Spleen (tissue), 11 donors: ENCODE measurements around the gene DLD. TPM values are rescaled to one million over a fixed set of nuclear protein-coding genes. Genes with fewer than 3 reads are reported as not detected.

ENCODE experiments used
- DNase-seq: peaks from one replicate; pipeline ENCODE4 v3.0.0-alpha.2; 2020
- H3K27ac ChIP-seq, 8 donors: fragments of 200-600 bp; sonication (generic) in 7 of 8; 1 replicate in 4 of 8; 2 replicates in 4 of 8; pipeline versions ENCODE4 v1.5.0 to v1.8.0; 2016 to 2021; ENCODE audit warnings: inconsistent platforms in 4 of 8, mild to moderate bottlenecking in 4 of 8, moderate library complexity in 1 of 8
- H3K27me3 ChIP-seq, 7 donors: fragments of 200-600 bp; sonication (generic) in 6 of 7; replicated peaks in 1 of 7; 1 replicate in 4 of 7; 2 replicates in 3 of 7; pipeline versions ENCODE4 v1.5.0 to v1.8.0; 2016 to 2021; ENCODE audit warnings: inconsistent platforms in 3 of 7, mild to moderate bottlenecking in 1 of 7
- H3K36me3 ChIP-seq, 6 donors: fragments of 200-600 bp; sonication (generic) in 5 of 6; 1 replicate in 4 of 6; 2 replicates in 2 of 6; pipeline versions ENCODE4 v1.5.0 to v1.8.0; 2016 to 2021; ENCODE audit warnings: inconsistent platforms in 2 of 6
- H3K4me1 ChIP-seq, 6 donors: fragments of 200-600 bp; sonication (generic) in 5 of 6; 1 replicate in 3 of 6; 2 replicates in 3 of 6; pipeline versions ENCODE4 v1.5.0 to v1.8.0; 2016 to 2021; ENCODE audit warnings: inconsistent platforms in 3 of 6
- H3K4me3 ChIP-seq, 8 donors: fragments of 200-600 bp; sonication (generic) in 7 of 8; 1 replicate in 4 of 8; 2 replicates in 4 of 8; pipeline versions ENCODE4 v1.5.0 to v1.8.0; 2016 to 2021; ENCODE audit warnings: inconsistent platforms in 4 of 8, mild to moderate bottlenecking in 4 of 8, moderate library complexity in 2 of 8
- H3K9me3 ChIP-seq, 8 donors: fragments of 200-600 bp; sonication (generic) in 7 of 8; 1 replicate in 4 of 8; 2 replicates in 4 of 8; pipeline versions ENCODE4 v1.5.0 to v1.8.0; 2016 to 2021; ENCODE audit warnings: inconsistent platforms in 4 of 8
- CTCF ChIP-seq, 11 experiments: fragments of 200-600 bp in 7 of 11; fragments of 450-650 bp in 4 of 11; sonication (generic) in 4 of 11; IDR thresholded peaks in 8 of 11; conservative IDR thresholded peaks in 3 of 11; 1 replicate in 7 of 11; 2 replicates in 4 of 11; pipeline versions ENCODE4 v1.4.0 to v1.8.0; 2016 to 2021; ENCODE audit warnings: antibody characterized with exemption in 11 of 11, inconsistent platforms in 4 of 11, mild to moderate bottlenecking in 1 of 11
- POLR2A ChIP-seq, 3 donors: fragments of 450-650 bp; IDR thresholded peaks; one replicate each; pipeline ENCODE4 v1.5.1; 2017; ENCODE audit warnings: antibody characterized with exemption in 3 of 3, mild to moderate bottlenecking in 1 of 3
- POLR2AphosphoS5 ChIP-seq, 3 donors: sonication (generic); formaldehyde crosslinking; IDR thresholded peaks; one replicate each; pipeline ENCODE4 v1.5.1; 2017; ENCODE audit warnings: antibody characterized with exemption in 3 of 3
- WGBS, 5 donors: extraction: QIAGEN DNeasy Blood & Tissue Kit in 3 of 5; methylation state at CpG; one replicate each; pipeline versions ENCODE4 v1.1.5 to v1.1.7; 2013 to 2018; 5-methylcytosine and 5-hydroxymethylcytosine counted together
- intact Hi-C: fragments of 100-400 bp; cut with DNase I; formaldehyde crosslinking; loops from one replicate; pipeline ENCODE4 v1.15.0; 2023; ENCODE audit warnings: low total_unique reads
- polyA plus RNA-seq, 3 donors: library from polyadenylated mRNA; stranded (reverse); fragments of 200-250 nt; gene quantifications; one replicate each; pipeline ENCODE4 v1.2.1, GENCODE V29; 2013
- total RNA-seq, 7 donors: library from RNA; depleted of rRNA in 3 of 7; stranded (reverse); fragments of >200 nt in 3 of 7; fragmentation: NEBNext Ultra II Directional in 4 of 7; extraction: Animal tissue kit (Norgen Biotek cat#: 25700) in 4 of 7; gene quantifications; one replicate each; pipeline versions ENCODE4 v1.1.0 to v1.2.1, GENCODE V29; 2016 to 2021
- donor health status: healthy with polysubstance abuse.
- donor health status: DM: no; HTN: no; CAD: no; lungs with moderate emphysema.
- donor health status: DM: no; HTN: no; CAD: no.
- donor health status: Bipolar disorder and iron deficiency.
- donor health status: healthy.
- donor health status: DM: no; HTN: no; CAD: no.
- donor health status: DM: yes; HTN: yes; CAD: no.

The DLD gene
- total and polyA plus RNA-seq, 10 donors: 19.6 to 114 (median 59.9) TPM

- DNase-seq: no peak
- 80 to 100% (median 84%) methylated on average over 2 of the region's 2 CpGs for WGBS, 5 donors
- H3K4me3 ChIP-seq: no peak overlapping the region
- peak overlapping the region in 4 of 8 donors; percentile 44 to 61 (median 53) for H3K27ac ChIP-seq
- H3K4me1 ChIP-seq: peaks cover 0 to 13% (median 2%) of the 10 kb centered on the region in 6 donors
- intact Hi-C loops: no loop called here
- TF ChIP-seq POLR2A (IDR thresholded peaks at IDR 0.05): no peak
- TF ChIP-seq POLR2AphosphoS5 (IDR thresholded peaks at IDR 0.05): no peak
- TF ChIP-seq CTCF (IDR thresholded peaks at IDR 0.05 in 8 of 11, conservative IDR thresholded peaks at IDR 0.05 in 3 of 11): no peak
- no peaks in the 10 kb centered on the region for H3K9me3 ChIP-seq
- H3K27me3 ChIP-seq: peaks cover 0 to 8% (median 0%) of the 10 kb centered on the region in 7 donors
- peaks cover 0 to 52% (median 0%) of the 10 kb centered on the region in 6 donors for H3K36me3 ChIP-seq
These were observed 66.5 kb downstream of the DLD start for GRCh38 chr7:107957436-107957835.

GRCh38 chr7:107958764-107959526 lies 68.0 kb downstream of the DLD start:
- Histone ChIP-seq H3K27me3 (peaks cover 0 to 8% (median 0%) of the 10 kb centered on the region in 7 donors), H3K9me3 (no peaks in the 10 kb centered on the region), H3K27ac (peak overlapping the region in 5 of 8 donors; percentile 27 to 67 (median 58)), H3K36me3 (peaks cover 0 to 51% (median 0%) of the 10 kb centered on the region in 6 donors), H3K4me1 (peaks cover 0 to 13% (median 2%) of the 10 kb centered on the region in 6 donors), H3K4me3 (no peak overlapping the region)
- DNase-seq: no peak
- 73 to 90% (median 82%) methylated on average over 14 of the region's 14 CpGs for WGBS, 5 donors
- peak in 1 of 3 donors; percentile 8 for TF ChIP-seq POLR2AphosphoS5 (IDR thresholded peaks at IDR 0.05)
- no peak for TF ChIP-seq POLR2A (IDR thresholded peaks at IDR 0.05)
- intact Hi-C loops: no loop called here

GRCh38 chr7:107959527-107959898 lies 68.5 kb downstream of the DLD start:
- peaks cover 0 to 13% (median 2%) of the 10 kb centered on the region in 6 donors for H3K4me1 ChIP-seq
- no peak overlapping the region for H3K4me3 ChIP-seq
- peak overlapping the region in 5 of 8 donors; percentile 27 to 67 (median 58) for H3K27ac ChIP-seq
- peaks cover 0 to 55% (median 0%) of the 10 kb centered on the region in 6 donors for H3K36me3 ChIP-seq
- DNase-seq: no peak
- 74 to 85% (median 83%) methylated on average over 10 of the region's 10 CpGs for WGBS, 5 donors
- no peak for TF ChIP-seq POLR2A (IDR thresholded peaks at IDR 0.05)
- TF ChIP-seq CTCF (IDR thresholded peaks at IDR 0.05 in 8 of 11, conservative IDR thresholded peaks at IDR 0.05 in 3 of 11): no peak
- TF ChIP-seq POLR2AphosphoS5 (IDR thresholded peaks at IDR 0.05): no peak
- intact Hi-C loops: no loop called here
- no peaks in the 10 kb centered on the region for H3K9me3 ChIP-seq
- peaks cover 0 to 8% (median 0%) of the 10 kb centered on the region in 7 donors for H3K27me3 ChIP-seq

GRCh38 chr7:107960272-107960671 lies 69.3 kb downstream of the DLD start:
- DNase-seq: no peak
- Histone ChIP-seq H3K9me3 (no peaks in the 10 kb centered on the region), H3K4me3 (no peak overlapping the region), H3K27me3 (peaks cover 0 to 8% (median 0%) of the 10 kb centered on the region in 7 donors), H3K4me1 (peaks cover 0 to 13% (median 2%) of the 10 kb centered on the region in 6 donors), H3K27ac (peak overlapping the region in 4 of 8 donors; percentile 15 to 61 (median 55)), H3K36me3 (peaks cover 0 to 59% (median 0%) of the 10 kb centered on the region in 6 donors)
- WGBS, 5 donors: 82 to 89% (median 85%) methylated on average over 5 of the region's 5 CpGs
- intact Hi-C loops: no loop called here
- TF ChIP-seq POLR2AphosphoS5 (IDR thresholded peaks at IDR 0.05): no peak

GRCh38 chr7:107961405-107961804 lies 70.4 kb downstream of the DLD start:
- no peak for DNase-seq
- H3K4me3 ChIP-seq: no peak overlapping the region
- peaks cover 0 to 13% (median 2%) of the 10 kb centered on the region in 6 donors for H3K4me1 ChIP-seq
- intact Hi-C loops: no loop called here
- WGBS, 5 donors: 72 to 85% (median 75%) methylated on average over 9 of the region's 9 CpGs
- peaks cover 0 to 6% (median 0%) of the 10 kb centered on the region in 7 donors for H3K27me3 ChIP-seq
- H3K36me3 ChIP-seq: peaks cover 0 to 61% (median 0%) of the 10 kb centered on the region in 6 donors
- peak overlapping the region in 2 of 8 donors; percentile 33 to 61 for H3K27ac ChIP-seq
- H3K9me3 ChIP-seq: no peaks in the 10 kb centered on the region
- TF ChIP-seq CTCF (IDR thresholded peaks at IDR 0.05 in 8 of 11, conservative IDR thresholded peaks at IDR 0.05 in 3 of 11) (no peak), POLR2A (IDR thresholded peaks at IDR 0.05) (no peak), POLR2AphosphoS5 (IDR thresholded peaks at IDR 0.05) (no peak)
